ENCODE data around the gene ESRRB.

ESRRB gene

DNA sequence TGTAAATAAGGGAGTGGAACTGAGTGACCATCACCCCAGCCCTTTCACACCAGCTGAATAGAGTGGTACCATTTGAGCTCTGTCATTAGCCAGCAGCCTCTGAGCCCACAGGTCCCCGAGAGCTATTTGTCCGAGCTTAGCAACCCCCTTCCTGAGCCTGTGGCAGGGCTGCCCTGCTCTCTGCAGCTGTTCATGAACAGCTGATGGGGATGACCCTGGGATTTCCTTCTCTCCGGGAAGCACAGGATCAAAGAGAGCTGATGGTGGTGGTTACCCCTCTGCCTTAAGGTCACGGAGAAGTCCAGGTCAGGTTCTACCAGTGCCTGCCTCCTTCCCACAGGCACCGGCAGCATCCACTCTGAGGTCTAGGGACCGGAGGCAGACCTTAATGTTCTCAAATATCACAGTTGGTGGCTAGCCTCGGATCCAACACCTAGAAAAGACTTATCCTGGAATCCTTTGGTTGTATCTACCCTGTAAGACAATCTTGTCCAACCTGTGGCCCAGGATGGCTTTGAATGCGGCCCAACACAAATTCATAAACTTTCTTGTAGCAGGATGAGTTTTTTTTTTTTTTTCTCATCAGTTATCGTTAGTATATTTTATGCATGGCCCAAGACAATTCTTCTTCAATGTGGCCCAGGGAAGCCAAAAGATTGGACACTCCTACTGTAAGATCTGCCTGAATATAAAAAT is 81.1 kb downstream of the ESRRB start:
- TF ChIP-seq CTCF (IDR thresholded peaks at IDR 0.05), result no peak
- Histone ChIP-seq H3K27ac (no peak overlapping the region), H3K36me3 (no peaks in the 10 kb centered on the region), H3K27me3 (no peaks in the 10 kb centered on the region), H3K4me1 (ENCODE audit: control insufficient read depth in 1 of 2, insufficient read depth in 1 of 2, low read depth in 1 of 2, low read length in 1 of 2) (no peaks in the 10 kb centered on the region), H3K4me3 (ENCODE audit: low read depth in 1 of 2, low read length in 1 of 2) (no peak overlapping the region), H3K9me3 (no peaks in the 10 kb centered on the region)

DNA sequence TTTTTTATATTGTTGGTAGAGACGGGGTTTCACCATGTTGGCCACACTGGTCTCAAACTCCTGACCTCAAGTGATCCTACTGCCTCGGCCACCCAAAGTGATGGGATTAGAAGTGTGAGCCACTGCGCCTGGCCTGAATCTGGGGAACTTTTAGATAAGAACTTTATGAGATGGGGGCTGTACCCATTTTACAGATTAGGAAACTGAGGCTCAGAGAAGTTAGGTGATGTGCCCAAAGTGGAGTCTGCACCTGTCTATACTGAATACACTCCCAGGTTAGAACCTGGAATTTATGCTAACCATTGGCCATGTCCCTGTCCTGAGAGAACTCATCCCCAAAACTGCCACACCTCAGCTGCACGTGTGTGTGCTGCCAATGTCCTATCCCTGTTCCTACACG is 81.9 kb downstream of the ESRRB start:
- no peak for TF ChIP-seq CTCF (IDR thresholded peaks at IDR 0.05)
- no peaks in the 10 kb centered on the region for H3K27me3 ChIP-seq

GRCh38 chr14:76461886-76462285 is 85.9 kb downstream of the ESRRB start:
- no peak for TF ChIP-seq CTCF (IDR thresholded peaks at IDR 0.05)
- Histone ChIP-seq H3K27ac (no peak overlapping the region), H3K27me3 (no peaks in the 10 kb centered on the region), H3K4me3 (ENCODE audit: low read depth in 1 of 2, low read length in 1 of 2) (no peak overlapping the region), H3K36me3 (no peaks in the 10 kb centered on the region), H3K9me3 (no peaks in the 10 kb centered on the region), H3K4me1 (ENCODE audit: control insufficient read depth in 1 of 2, insufficient read depth in 1 of 2, low read depth in 1 of 2, low read length in 1 of 2) (no peaks in the 10 kb centered on the region)

More for the DNA sequence above, 81.9 kb downstream of the ESRRB start:
- Histone ChIP-seq H3K4me3 (ENCODE audit: low read depth in 1 of 2, low read length in 1 of 2) (no peak overlapping the region), H3K27ac (no peak overlapping the region), H3K36me3 (no peaks in the 10 kb centered on the region), H3K9me3 (no peaks in the 10 kb centered on the region), H3K4me1 (ENCODE audit: control insufficient read depth in 1 of 2, insufficient read depth in 1 of 2, low read depth in 1 of 2, low read length in 1 of 2) (no peaks in the 10 kb centered on the region)

DNA sequence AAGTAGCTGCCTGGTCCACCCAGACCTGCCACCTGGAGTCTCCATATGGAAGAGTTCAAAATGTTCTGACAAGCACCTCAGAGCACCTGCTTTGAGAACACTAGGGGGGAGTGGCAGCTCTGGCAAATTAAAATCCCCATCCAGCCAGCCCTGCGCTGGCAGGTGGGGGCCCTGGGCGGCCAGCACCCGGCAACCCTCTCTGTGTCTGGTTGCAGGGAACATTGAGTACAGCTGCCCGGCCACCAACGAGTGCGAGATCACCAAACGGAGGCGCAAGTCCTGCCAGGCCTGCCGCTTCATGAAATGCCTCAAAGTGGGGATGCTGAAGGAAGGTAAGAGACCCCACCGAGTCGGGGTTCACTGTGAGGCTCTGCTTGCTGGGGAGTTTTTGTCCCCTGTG is 86.4 kb downstream of the ESRRB start:
- H3K4me3 ChIP-seq (ENCODE audit: low read depth in 1 of 2, low read length in 1 of 2), result no peak overlapping the region
- no peak for TF ChIP-seq CTCF (IDR thresholded peaks at IDR 0.05)
- H3K27me3 ChIP-seq, result no peaks in the 10 kb centered on the region
- H3K4me1 ChIP-seq (ENCODE audit: control insufficient read depth in 1 of 2, insufficient read depth in 1 of 2, low read depth in 1 of 2, low read length in 1 of 2), result no peaks in the 10 kb centered on the region
- H3K36me3 ChIP-seq, result no peaks in the 10 kb centered on the region
- no peak overlapping the region for H3K27ac ChIP-seq
- H3K9me3 ChIP-seq, result no peaks in the 10 kb centered on the region

GRCh38 chr14:76463105-76463504 is 87.2 kb downstream of the ESRRB start:
- no peak for TF ChIP-seq CTCF (IDR thresholded peaks at IDR 0.05)
- H3K4me1 ChIP-seq (ENCODE audit: control insufficient read depth in 1 of 2, insufficient read depth in 1 of 2, low read depth in 1 of 2, low read length in 1 of 2), result no peaks in the 10 kb centered on the region
- no peaks in the 10 kb centered on the region for H3K27me3 ChIP-seq
- H3K27ac ChIP-seq, result no peak overlapping the region
- no peaks in the 10 kb centered on the region for H3K9me3 ChIP-seq
- H3K36me3 ChIP-seq, result no peaks in the 10 kb centered on the region
- H3K4me3 ChIP-seq (ENCODE audit: low read depth in 1 of 2, low read length in 1 of 2), result no peak overlapping the region
